Measurements from ENCODE around the gene ZBTB16. TPM values are rescaled to one million over a fixed set of nuclear protein-coding genes. Genes with fewer than 3 reads are reported as not detected.

The ZBTB16 gene
- total RNA-seq, 1 experiment from 2014 or later, result 0.44 TPM

DNA sequence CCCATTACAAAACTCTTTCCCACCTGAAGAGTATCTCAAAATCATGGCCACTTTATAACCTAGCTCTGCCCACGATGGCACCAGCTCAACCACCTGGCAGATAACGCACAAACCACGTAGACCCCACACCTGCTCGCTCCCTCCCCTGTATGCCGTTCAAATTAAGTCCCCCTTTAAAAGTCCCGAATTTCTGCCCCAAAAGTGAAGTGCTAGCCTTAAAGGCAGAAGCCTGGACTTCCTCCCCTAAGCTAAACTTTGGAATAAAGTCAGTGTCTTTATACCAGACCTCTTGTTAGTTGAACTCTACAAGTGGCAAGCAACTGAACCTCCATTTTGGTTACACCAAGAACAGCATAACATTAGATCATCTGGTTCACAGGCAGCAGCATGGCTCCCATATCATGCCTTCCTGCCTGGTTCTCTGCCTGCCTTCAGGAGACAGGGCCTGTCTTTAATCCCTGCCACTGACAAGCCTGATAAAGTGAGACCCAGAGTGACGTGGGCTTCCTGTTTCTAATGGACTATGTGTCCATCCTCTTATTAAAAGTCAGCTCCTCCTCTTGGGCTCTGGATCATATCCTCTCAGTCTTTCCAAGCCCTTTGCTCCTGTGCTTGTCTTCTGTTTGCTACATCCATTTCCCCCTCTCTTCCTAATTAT lies 204.1 kb downstream of the ZBTB16 start:
- Histone ChIP-seq H3K9me2 (ENCODE audit: insufficient read depth) (no peaks in the 10 kb centered on the region), H3K4me1 (replicated peaks; ENCODE audit: insufficient read depth) (no peaks in the 10 kb centered on the region), H3K27ac (no peak overlapping the region), H3F3A (ENCODE audit: insufficient read depth, low read depth) (no peaks in the 10 kb centered on the region), H2AFZ (no peak overlapping the region), H3K4me3 (no peak overlapping the region), H3K9me3 (ENCODE audit: insufficient read depth, low read depth) (no peaks in the 10 kb centered on the region), H3K79me2 (ENCODE audit: low read depth) (no peaks in the 10 kb centered on the region), H4K20me1 (ENCODE audit: insufficient read depth) (peaks cover 5% of the 10 kb centered on the region; the same call in 1 of the 2 replicates), H3K4me2 (no peak overlapping the region), H3K27me3 (ENCODE audit: insufficient read depth, low read depth) (peaks cover 83% of the 10 kb centered on the region), H3K36me3 (ENCODE audit: low read depth) (no peaks in the 10 kb centered on the region)
- DNase-seq, result no peak
- POLR2A ChIA-PET (ENCODE audit: unreplicated experiment), result no interaction called here
- CTCF ChIA-PET, result interaction anchor here (1.8 kb wide), 1 partner anchor 368 kb away, joined by 5 read pairs; no protein-coding TSS in a partner anchor
- TF ChIP-seq, protein P1, sequence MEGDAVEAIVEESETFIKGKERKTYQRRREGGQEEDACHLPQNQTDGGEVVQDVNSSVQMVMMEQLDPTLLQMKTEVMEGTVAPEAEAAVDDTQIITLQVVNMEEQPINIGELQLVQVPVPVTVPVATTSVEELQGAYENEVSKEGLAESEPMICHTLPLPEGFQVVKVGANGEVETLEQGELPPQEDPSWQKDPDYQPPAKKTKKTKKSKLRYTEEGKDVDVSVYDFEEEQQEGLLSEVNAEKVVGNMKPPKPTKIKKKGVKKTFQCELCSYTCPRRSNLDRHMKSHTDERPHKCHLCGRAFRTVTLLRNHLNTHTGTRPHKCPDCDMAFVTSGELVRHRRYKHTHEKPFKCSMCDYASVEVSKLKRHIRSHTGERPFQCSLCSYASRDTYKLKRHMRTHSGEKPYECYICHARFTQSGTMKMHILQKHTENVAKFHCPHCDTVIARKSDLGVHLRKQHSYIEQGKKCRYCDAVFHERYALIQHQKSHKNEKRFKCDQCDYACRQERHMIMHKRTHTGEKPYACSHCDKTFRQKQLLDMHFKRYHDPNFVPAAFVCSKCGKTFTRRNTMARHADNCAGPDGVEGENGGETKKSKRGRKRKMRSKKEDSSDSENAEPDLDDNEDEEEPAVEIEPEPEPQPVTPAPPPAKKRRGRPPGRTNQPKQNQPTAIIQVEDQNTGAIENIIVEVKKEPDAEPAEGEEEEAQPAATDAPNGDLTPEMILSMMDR (conservative IDR thresholded peaks at IDR 0.05), result no peak
- no peak for TF ChIP-seq EZH2 (IDR thresholded peaks at IDR 0.05; ENCODE audit: low read depth)
- no TSS peak for BruUV-seq (replicated peaks)
- intact Hi-C loops (cut with micrococcal nuclease; ENCODE audit: unreplicated experiment), result loop anchor here (10.0 kb wide), 1 partner anchor 729 kb away; no protein-coding TSS in a partner anchor

- BruUV-seq (replicated peaks), result no TSS peak
- H3K27me3 ChIP-seq (ENCODE audit: insufficient read depth, low read depth), result peaks cover 83% of the 10 kb centered on the region
- CTCF ChIA-PET, result no interaction called here
Observed at GRCh38 chr11:114264381-114264780, 204.9 kb downstream of the ZBTB16 start.

DNA sequence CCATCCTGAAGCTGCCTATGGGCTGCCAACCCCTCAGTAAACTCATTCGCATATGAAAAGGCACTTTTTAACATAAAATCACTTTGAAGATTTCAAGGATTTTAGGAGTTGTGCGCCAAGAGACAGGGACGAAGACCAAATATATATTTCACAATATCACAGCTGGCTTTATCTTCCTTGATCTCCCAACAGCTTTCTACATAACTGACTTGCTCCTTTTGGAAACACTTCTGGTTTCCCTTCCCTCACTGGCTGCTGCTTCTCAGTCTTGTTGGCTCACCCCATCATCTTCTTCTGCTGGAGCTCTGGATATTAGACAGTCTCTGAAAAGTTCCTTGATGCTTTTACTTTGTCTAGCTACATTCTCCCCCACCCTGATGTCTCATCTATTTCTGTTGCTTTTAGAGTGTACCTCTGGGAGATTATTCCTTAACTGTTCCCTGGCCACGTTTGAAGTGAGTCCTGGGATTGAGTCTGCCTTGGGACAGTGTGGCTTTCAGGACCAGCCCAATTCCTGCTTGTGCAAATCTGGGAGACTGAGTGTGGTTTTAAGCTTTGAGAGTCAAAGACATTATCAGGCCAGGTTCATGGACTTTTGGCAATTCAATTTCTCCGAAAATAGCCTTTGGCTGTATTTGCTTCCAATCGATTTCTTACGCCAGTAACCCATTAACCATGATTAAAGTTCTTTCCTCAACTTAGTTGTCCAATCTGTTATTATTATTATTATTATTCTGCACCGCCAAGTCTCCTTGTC lies 205.8 kb downstream of the ZBTB16 start:
- no TSS peak for BruUV-seq (replicated peaks)

More at GRCh38 chr11:114264381-114264780, 204.9 kb downstream of the ZBTB16 start:
- Histone ChIP-seq H3K4me2 (no peak overlapping the region), H3F3A (ENCODE audit: insufficient read depth, low read depth) (no peaks in the 10 kb centered on the region), H4K20me1 (ENCODE audit: insufficient read depth) (peaks cover 5% of the 10 kb centered on the region; the same call in 1 of the 2 replicates), H3K4me3 (no peak overlapping the region), H3K79me2 (ENCODE audit: low read depth) (no peaks in the 10 kb centered on the region), H3K4me1 (replicated peaks; ENCODE audit: insufficient read depth) (no peaks in the 10 kb centered on the region), H3K9me2 (ENCODE audit: insufficient read depth) (no peaks in the 10 kb centered on the region), H2AFZ (no peak overlapping the region), H3K36me3 (ENCODE audit: low read depth) (no peaks in the 10 kb centered on the region), H3K9me3 (ENCODE audit: insufficient read depth, low read depth) (no peaks in the 10 kb centered on the region), H3K27ac (no peak overlapping the region)
- POLR2A ChIA-PET (ENCODE audit: unreplicated experiment), result no interaction called here
- DNase-seq, result no peak
- intact Hi-C loops (cut with micrococcal nuclease; ENCODE audit: unreplicated experiment), result loop anchor here (10.0 kb wide), 1 partner anchor 730 kb away; no protein-coding TSS in a partner anchor
- TF ChIP-seq, protein P1 (conservative IDR thresholded peaks at IDR 0.05), result no peak
- no peak for TF ChIP-seq EZH2 (IDR thresholded peaks at IDR 0.05; ENCODE audit: low read depth)

More for the DNA sequence above, 205.8 kb downstream of the ZBTB16 start:
- Histone ChIP-seq H3K9me3 (ENCODE audit: insufficient read depth, low read depth) (no peaks in the 10 kb centered on the region), H3K4me2 (no peak overlapping the region), H2AFZ (no peak overlapping the region), H3K79me2 (ENCODE audit: low read depth) (no peaks in the 10 kb centered on the region), H3F3A (ENCODE audit: insufficient read depth, low read depth) (no peaks in the 10 kb centered on the region), H3K4me3 (no peak overlapping the region), H4K20me1 (ENCODE audit: insufficient read depth) (peaks cover 5% of the 10 kb centered on the region; the same call in 1 of the 2 replicates), H3K27me3 (ENCODE audit: insufficient read depth, low read depth) (peaks cover 81% of the 10 kb centered on the region), H3K36me3 (ENCODE audit: low read depth) (no peaks in the 10 kb centered on the region), H3K27ac (no peak overlapping the region), H3K9me2 (ENCODE audit: insufficient read depth) (no peaks in the 10 kb centered on the region), H3K4me1 (replicated peaks; ENCODE audit: insufficient read depth) (no peaks in the 10 kb centered on the region)
- ChIA-PET CTCF (no interaction called here), POLR2A (ENCODE audit: unreplicated experiment) (no interaction called here)
- DNase-seq, result no peak
- TF ChIP-seq, protein P1 (conservative IDR thresholded peaks at IDR 0.05), result no peak
- no peak for TF ChIP-seq EZH2 (IDR thresholded peaks at IDR 0.05; ENCODE audit: low read depth)
- intact Hi-C loops (cut with micrococcal nuclease; ENCODE audit: unreplicated experiment), result loop anchor here (10.0 kb wide), 1 partner anchor 730 kb away; no protein-coding TSS in a partner anchor
